AG10803 (cell line): Measurements from ENCODE around the gene GGNBP2.

Experiments
- DNase-seq: peaks from one replicate; pipeline ENCODE4 v3.0.0; 2010; ENCODE audit warnings: low read depth
- H3K4me3 ChIP-seq: 2 replicates; pipeline ENCODE4 v1.5.1; 2011; ENCODE audit warnings: mild to moderate bottlenecking, low read length, control low read depth
- CTCF ChIP-seq: conservative IDR thresholded peaks from 2 replicates; pipeline ENCODE4 v1.5.1; 2011; ENCODE audit warnings: mild to moderate bottlenecking, low read length, control low read depth, inconsistent platforms

Gene GGNBP2

GRCh38 chr17:36629970-36630502 is 85.3 kb downstream of the GGNBP2 start:
- no peak for TF ChIP-seq CTCF
- DNase-seq: no peak
- H3K4me3 ChIP-seq: no peak overlapping the region

DNA sequence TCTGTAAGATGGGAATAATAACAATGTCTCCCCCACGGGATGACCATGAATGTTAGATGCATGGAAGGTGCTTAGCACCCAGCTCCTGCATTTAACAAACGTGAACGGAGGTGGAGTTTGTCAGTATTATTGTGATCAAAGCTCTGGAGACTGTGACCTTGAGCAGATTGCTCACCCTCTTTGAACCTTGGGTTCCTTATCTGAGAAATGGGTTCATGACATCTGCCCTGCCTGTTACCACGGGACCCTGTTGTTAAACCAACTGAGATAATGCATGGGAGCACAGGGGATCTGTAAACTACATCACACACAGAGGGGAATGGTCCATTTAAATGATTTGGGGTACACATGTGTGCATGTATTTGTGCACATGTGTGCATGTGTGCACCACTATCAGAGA is 86.3 kb downstream of the GGNBP2 start:
- no peak overlapping the region for H3K4me3 ChIP-seq
- no peak for DNase-seq
- no peak for TF ChIP-seq CTCF

DNA sequence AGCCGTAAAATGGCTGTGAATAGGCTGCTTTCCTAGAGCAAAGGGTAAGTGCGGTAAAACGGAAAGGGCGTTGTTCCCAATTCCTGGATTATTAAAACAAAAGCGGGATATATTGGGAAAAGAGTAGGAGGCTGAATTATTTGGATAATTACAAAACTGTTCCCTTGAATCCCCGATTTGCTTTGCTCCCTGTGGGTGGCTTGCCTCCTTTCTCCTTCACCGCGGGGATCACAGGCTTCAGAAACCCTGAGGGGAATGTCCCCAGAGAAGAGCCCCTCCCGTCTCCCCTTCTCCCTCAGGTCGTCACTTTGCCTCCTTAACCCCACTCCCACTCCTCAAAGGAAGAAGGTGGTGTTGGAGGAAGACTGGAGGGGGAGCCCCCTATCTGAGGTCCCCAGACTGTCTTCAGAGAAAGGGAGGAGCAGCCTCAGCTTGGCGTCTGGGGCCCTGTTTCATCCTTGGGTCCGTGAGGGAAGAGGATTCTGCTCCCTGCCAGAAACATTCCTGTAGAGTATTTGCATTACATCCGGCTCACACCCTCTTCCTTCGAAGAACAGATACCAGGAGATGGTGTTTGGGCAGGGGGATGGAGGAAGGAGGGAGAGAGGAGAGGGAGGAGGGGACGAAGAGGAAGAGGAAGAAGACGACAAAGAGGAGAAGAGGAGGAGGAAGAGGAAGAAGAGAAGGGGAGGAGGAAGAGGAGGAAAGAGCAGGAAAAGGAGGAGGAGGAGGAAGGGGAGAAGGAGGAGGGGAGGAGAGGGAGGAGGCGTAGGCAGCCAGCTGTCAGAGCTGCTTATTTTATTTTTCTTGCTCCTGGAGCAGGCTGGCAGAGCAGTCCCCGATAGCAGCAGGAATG is 88.4 kb downstream of the GGNBP2 start:
- no peak for TF ChIP-seq CTCF
- no peak for DNase-seq
- no peak overlapping the region for H3K4me3 ChIP-seq
